ENCODE measurements around the gene POLD3.

The POLD3 gene

GRCh38 chr11:74592441-74593362, at the start of gene POLD3:
TSS of gene POLD3 (plus strand) at chr11:74592582. CDS start at chr11:74592659, 77 bp downstream.
- H3K4me3 ChIP-seq (replicated peaks; ENCODE audit: low read depth, low read length): peak within 1 kb of the TSS; percentile 96
- DNase-seq (ENCODE audit: extremely low read depth, insufficient read length): peak; percentile 89
- no peaks in the 10 kb centered on the region for H3K27me3 ChIP-seq (replicated peaks; ENCODE audit: control insufficient read depth, insufficient read depth, low read length)
- no peak for TF ChIP-seq CTCF (IDR thresholded peaks at IDR 0.05; ENCODE audit: insufficient read depth, low read length, poor library complexity, severe bottlenecking)
- no peaks in the 10 kb centered on the region; the same call in 1 of the 2 replicates for H3K36me3 ChIP-seq (ENCODE audit: control insufficient read depth, insufficient read depth, low read length)

GRCh38 chr11:74543991-74544390, 48.4 kb upstream of the POLD3 start:
- H3K27me3 ChIP-seq (replicated peaks; ENCODE audit: control insufficient read depth, insufficient read depth, low read length): no peaks in the 10 kb centered on the region
- H3K36me3 ChIP-seq (ENCODE audit: control insufficient read depth, insufficient read depth, low read length): no peaks in the 10 kb centered on the region
- H3K4me3 ChIP-seq (replicated peaks; ENCODE audit: low read depth, low read length): no peak overlapping the region
- TF ChIP-seq CTCF (IDR thresholded peaks at IDR 0.05; ENCODE audit: insufficient read depth, low read length, poor library complexity, severe bottlenecking): no peak
- DNase-seq (ENCODE audit: extremely low read depth, insufficient read length): peak; percentile 9

GRCh38 chr11:74546752-74547151, 45.6 kb upstream of the POLD3 start:
- Histone ChIP-seq H3K27me3 (replicated peaks; ENCODE audit: control insufficient read depth, insufficient read depth, low read length) (no peaks in the 10 kb centered on the region), H3K36me3 (ENCODE audit: control insufficient read depth, insufficient read depth, low read length) (no peaks in the 10 kb centered on the region), H3K4me3 (replicated peaks; ENCODE audit: low read depth, low read length) (no peak overlapping the region)
- no peak for TF ChIP-seq CTCF (IDR thresholded peaks at IDR 0.05; ENCODE audit: insufficient read depth, low read length, poor library complexity, severe bottlenecking)
- no peak for DNase-seq (ENCODE audit: extremely low read depth, insufficient read length)

GRCh38 chr11:74550991-74551753, 41.2 kb upstream of the POLD3 start:
- DNase-seq (ENCODE audit: extremely low read depth, insufficient read length): no peak
- no peak for TF ChIP-seq CTCF (IDR thresholded peaks at IDR 0.05; ENCODE audit: insufficient read depth, low read length, poor library complexity, severe bottlenecking)
- no peaks in the 10 kb centered on the region for H3K36me3 ChIP-seq (ENCODE audit: control insufficient read depth, insufficient read depth, low read length)
- H3K4me3 ChIP-seq (replicated peaks; ENCODE audit: low read depth, low read length): no peak overlapping the region
- H3K27me3 ChIP-seq (replicated peaks; ENCODE audit: control insufficient read depth, insufficient read depth, low read length): no peaks in the 10 kb centered on the region

GRCh38 chr11:74551754-74552145, 40.6 kb upstream of the POLD3 start:
- no peaks in the 10 kb centered on the region for H3K36me3 ChIP-seq (ENCODE audit: control insufficient read depth, insufficient read depth, low read length)
- no peaks in the 10 kb centered on the region for H3K27me3 ChIP-seq (replicated peaks; ENCODE audit: control insufficient read depth, insufficient read depth, low read length)
- DNase-seq (ENCODE audit: extremely low read depth, insufficient read length): no peak
- no peak overlapping the region for H3K4me3 ChIP-seq (replicated peaks; ENCODE audit: low read depth, low read length)
- TF ChIP-seq CTCF (IDR thresholded peaks at IDR 0.05; ENCODE audit: insufficient read depth, low read length, poor library complexity, severe bottlenecking): no peak

Data from GM06990 (cell line).